HFF-Myc (cell line): ENCODE results near the gene DAPL1.

ENCODE experiments used
- DNase-seq: peaks from one replicate; pipeline ENCODE4 v3.0.0-alpha.2; 2011; ENCODE audit warnings: low read depth; ENCODE audit errors: extremely low read depth
- H3K4me3 ChIP-seq: replicated peaks from 2 replicates; pipeline ENCODE4 v1.5.1; 2011; ENCODE audit warnings: low read depth, mild to moderate bottlenecking, control low read depth, low read length
- CTCF ChIP-seq: IDR thresholded peaks from 2 replicates; pipeline ENCODE4 v1.5.1; 2012; ENCODE audit warnings: mild to moderate bottlenecking, low read depth, low read length, control low read depth; ENCODE audit errors: missing control alignments

DAPL1 gene

GRCh38 chr2:158783923-158784322 is 11.2 kb upstream of the DAPL1 start:
- TF ChIP-seq CTCF = no peak
- no peak for DNase-seq
- H3K4me3 ChIP-seq = no peak overlapping the region

GRCh38 chr2:158786897-158787296 is 8.2 kb upstream of the DAPL1 start:
- no peak for DNase-seq
- no peak overlapping the region for H3K4me3 ChIP-seq
- no peak for TF ChIP-seq CTCF

- no peak overlapping the region for H3K4me3 ChIP-seq
- no peak for DNase-seq
- no peak for TF ChIP-seq CTCF
These were observed 6.2 kb upstream of the DAPL1 start for GRCh38 chr2:158788951-158789350.

GRCh38 chr2:158796652-158797051 is 1.5 kb downstream of the DAPL1 start:
- no peak for DNase-seq
- no peak overlapping the region for H3K4me3 ChIP-seq
- no peak for TF ChIP-seq CTCF

- no peak for DNase-seq
- no peak for TF ChIP-seq CTCF
- no peak overlapping the region for H3K4me3 ChIP-seq
These were observed 3.0 kb downstream of the DAPL1 start for GRCh38 chr2:158797963-158798700.

- DNase-seq = no peak
These were observed 4.1 kb downstream of the DAPL1 start for GRCh38 chr2:158799181-158799580.

More at GRCh38 chr2:158799181-158799580, 4.1 kb downstream of the DAPL1 start:
- H3K4me3 ChIP-seq = no peak overlapping the region
- no peak for TF ChIP-seq CTCF
